HepG2 (cell line): ENCODE measurements around the gene COG1. TPM values are rescaled to one million over a fixed set of nuclear protein-coding genes. Genes with fewer than 3 reads are reported as not detected.
A peak's percentile ranks its signal among the peaks of the same experiment; 100 is the strongest.

Source experiments
- AKAP8 ChIP-seq: sonication (generic); formaldehyde crosslinking; IDR thresholded peaks from 2 replicates; pipeline ENCODE4 v1.5.1; 2020; ENCODE audit warnings: mild to moderate bottlenecking, missing genetic modification reagents
- CBX1 ChIP-seq: IDR thresholded peaks from one replicate; pipeline ENCODE4 v1.6.1; 2016; ENCODE audit warnings: antibody characterized with exemption, low read depth
- HNRNPUL1 ChIP-seq: fragments of 200-400 bp; formaldehyde crosslinking; IDR thresholded peaks from 2 replicates; pipeline ENCODE4 v1.6.1; 2017; ENCODE audit warnings: low read depth, mild to moderate bottlenecking, low read length, moderate library complexity
- KDM1A ChIP-seq: IDR thresholded peaks from 2 replicates; pipeline ENCODE4 v1.6.1; 2016; ENCODE audit warnings: missing compliant biosample characterization
- KMT2B ChIP-seq: IDR thresholded peaks from 2 replicates; pipeline ENCODE4 v1.6.1; 2016; ENCODE audit warnings: missing genetic modification reagents, missing compliant biosample characterization
- MBNL3 ChIP-seq: fragments of 250-450 bp; sonication (Bioruptor Pico); conservative IDR thresholded peaks from 2 replicates; pipeline ENCODE4 v1.8.0; 2022; ENCODE audit warnings: mild to moderate bottlenecking, inconsistent platforms
- MED13 ChIP-seq: sonication (generic); formaldehyde crosslinking; IDR thresholded peaks from 2 replicates; pipeline ENCODE4 v1.5.0; 2020; ENCODE audit warnings: missing genetic modification reagents
- POLR2AphosphoS5 ChIP-seq: IDR thresholded peaks from 2 replicates; pipeline ENCODE4 v1.6.1; 2012; ENCODE audit warnings: low read depth, low read length
- SPEN ChIP-seq: sonication (generic); formaldehyde crosslinking; IDR thresholded peaks from 2 replicates; pipeline ENCODE4 v1.5.1; 2020; ENCODE audit warnings: low read depth, mild to moderate bottlenecking, missing genetic modification reagents
- TAF15 ChIP-seq: fragments of 200-400 bp; formaldehyde crosslinking; IDR thresholded peaks from one replicate; pipeline ENCODE4 v1.6.1; 2018; ENCODE audit warnings: mild to moderate bottlenecking, low read depth, low read length; ENCODE audit not compliant: poor library complexity, severe bottlenecking
- TP53 ChIP-seq: sonication (generic); formaldehyde crosslinking; conservative IDR thresholded peaks from 2 replicates; pipeline ENCODE4 v1.4.0; 2020; ENCODE audit warnings: missing genetic modification reagents
- ZNF160 ChIP-seq: sonication (generic); formaldehyde crosslinking; IDR thresholded peaks from 2 replicates; pipeline ENCODE4 v1.8.0; 2022; ENCODE audit warnings: mild to moderate bottlenecking, inconsistent platforms, missing genetic modification reagents
- ZNF234 ChIP-seq: sonication (generic); formaldehyde crosslinking; conservative IDR thresholded peaks from 2 replicates; pipeline ENCODE4 v1.5.1; 2020; ENCODE audit warnings: mild to moderate bottlenecking, missing genetic modification reagents
- ZNF337 ChIP-seq: sonication (generic); formaldehyde crosslinking; IDR thresholded peaks from 2 replicates; pipeline ENCODE4 v1.5.1; 2020; ENCODE audit warnings: missing genetic modification reagents, low read depth, mild to moderate bottlenecking, borderline replicate concordance
- ZNF382 ChIP-seq: sonication (generic); formaldehyde crosslinking; IDR thresholded peaks from 2 replicates; pipeline ENCODE4 v1.5.0; 2020; ENCODE audit warnings: missing genetic modification reagents, mild to moderate bottlenecking, borderline replicate concordance
- ZNF460 ChIP-seq: sonication (generic); formaldehyde crosslinking; IDR thresholded peaks from 2 replicates; pipeline ENCODE4 v1.5.1; 2020; ENCODE audit warnings: missing genetic modification reagents, mild to moderate bottlenecking, borderline replicate concordance
- ZNF549 ChIP-seq: sonication (generic); formaldehyde crosslinking; IDR thresholded peaks from 2 replicates; pipeline ENCODE4 v1.5.0; 2020; ENCODE audit warnings: missing genetic modification reagents
- ZNF761 ChIP-seq: sonication (generic); formaldehyde crosslinking; conservative IDR thresholded peaks from 2 replicates; pipeline ENCODE4 v1.4.0; 2020; ENCODE audit warnings: mild to moderate bottlenecking, missing genetic modification reagents
- polyA plus RNA-seq, 8 experiments: library from polyadenylated mRNA; depleted of rRNA in 3 of 8; stranded (reverse) in 7 of 8; unstranded in 1 of 8; fragments of >200 nt; fragmentation: Illumina TruSeq in 4 of 8; extraction: Trizol in 4 of 8; gene quantifications; 2 replicates each; pipeline versions ENCODE4 v1.2.1 to v1.2.3, GENCODE V29; 2011 to 2016; ENCODE audit warnings: low read depth in 4 of 8, missing spikeins in 1 of 8, mixed read lengths in 1 of 8; ENCODE audit not compliant: insufficient read depth in 1 of 8
- total RNA-seq, 5 experiments: library from RNA; depleted of rRNA; stranded (reverse); fragments of >200 nt; fragmentation: Illumina TruSeq; extraction: Trizol; gene quantifications; 2 replicates each; pipeline ENCODE4 v1.2.3, GENCODE V29; 2016; ENCODE audit warnings: low read depth in 1 of 5
- TF ChIP-seq, protein P1 (sequence below): sonication (generic); formaldehyde crosslinking; IDR thresholded peaks from 2 replicates; pipeline ENCODE4 v1.5.0; 2020; ENCODE audit warnings: mild to moderate bottlenecking, missing genetic modification reagents
- TF ChIP-seq, protein P2 (sequence below): IDR thresholded peaks from 2 replicates; pipeline ENCODE4 v1.6.1; 2016; ENCODE audit warnings: low read depth, control low read depth
- TF ChIP-seq, protein P3 (sequence below): sonication (generic); formaldehyde crosslinking; IDR thresholded peaks from 2 replicates; pipeline ENCODE4 v1.5.0; 2020; ENCODE audit warnings: missing genetic modification reagents
- TF ChIP-seq, protein P4 (sequence below): sonication (generic); formaldehyde crosslinking; conservative IDR thresholded peaks from 2 replicates; pipeline ENCODE4 v1.8.0; 2022; ENCODE audit warnings: missing genetic modification reagents
- TF ChIP-seq, protein P5 (sequence below): IDR thresholded peaks from 2 replicates; pipeline ENCODE4 v1.6.1; 2016; ENCODE audit warnings: mild to moderate bottlenecking, missing biosample characterization, missing genetic modification reagents

The COG1 gene
- total and polyA plus RNA-seq, 2 of the 13 experiments (the other 11 are each of a cell fraction or from before 2014, with no cell fraction given): 36.6 to 39.7 TPM

DNA sequence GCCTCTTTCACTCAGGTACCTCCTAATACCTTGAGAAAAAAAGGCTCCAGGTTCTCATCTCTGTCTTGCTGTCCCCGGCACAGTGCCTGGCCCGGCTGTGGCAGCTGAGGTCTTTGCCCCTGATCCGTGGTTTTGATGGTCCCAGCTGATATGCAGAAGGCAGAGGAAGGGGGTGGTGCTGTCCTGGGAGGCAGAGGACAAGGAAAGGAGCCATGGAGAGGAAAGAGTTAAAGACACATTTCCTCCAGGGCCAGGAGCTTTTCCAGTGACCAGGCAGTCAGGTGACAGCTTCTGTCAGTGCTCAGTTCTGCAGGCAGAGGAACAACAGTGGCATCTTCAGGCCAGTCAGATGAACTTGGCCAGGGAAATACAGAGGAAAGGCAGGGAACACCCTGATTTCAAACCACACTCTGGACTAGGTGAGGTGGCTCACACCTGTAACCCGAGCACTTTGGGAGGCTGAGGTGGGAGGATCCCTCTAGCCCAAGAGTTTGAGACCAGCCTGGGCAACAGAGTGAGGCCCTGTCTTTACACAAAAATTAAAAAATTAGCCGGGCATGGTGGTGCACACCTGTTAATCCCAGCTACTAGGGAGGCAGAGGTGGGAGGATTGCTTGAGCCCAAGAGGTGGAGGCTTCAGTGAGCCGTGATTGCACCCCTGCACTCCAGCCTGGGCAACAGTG lies 3.3 kb upstream of the COG1 start (continued):
- TF ChIP-seq, protein P1, sequence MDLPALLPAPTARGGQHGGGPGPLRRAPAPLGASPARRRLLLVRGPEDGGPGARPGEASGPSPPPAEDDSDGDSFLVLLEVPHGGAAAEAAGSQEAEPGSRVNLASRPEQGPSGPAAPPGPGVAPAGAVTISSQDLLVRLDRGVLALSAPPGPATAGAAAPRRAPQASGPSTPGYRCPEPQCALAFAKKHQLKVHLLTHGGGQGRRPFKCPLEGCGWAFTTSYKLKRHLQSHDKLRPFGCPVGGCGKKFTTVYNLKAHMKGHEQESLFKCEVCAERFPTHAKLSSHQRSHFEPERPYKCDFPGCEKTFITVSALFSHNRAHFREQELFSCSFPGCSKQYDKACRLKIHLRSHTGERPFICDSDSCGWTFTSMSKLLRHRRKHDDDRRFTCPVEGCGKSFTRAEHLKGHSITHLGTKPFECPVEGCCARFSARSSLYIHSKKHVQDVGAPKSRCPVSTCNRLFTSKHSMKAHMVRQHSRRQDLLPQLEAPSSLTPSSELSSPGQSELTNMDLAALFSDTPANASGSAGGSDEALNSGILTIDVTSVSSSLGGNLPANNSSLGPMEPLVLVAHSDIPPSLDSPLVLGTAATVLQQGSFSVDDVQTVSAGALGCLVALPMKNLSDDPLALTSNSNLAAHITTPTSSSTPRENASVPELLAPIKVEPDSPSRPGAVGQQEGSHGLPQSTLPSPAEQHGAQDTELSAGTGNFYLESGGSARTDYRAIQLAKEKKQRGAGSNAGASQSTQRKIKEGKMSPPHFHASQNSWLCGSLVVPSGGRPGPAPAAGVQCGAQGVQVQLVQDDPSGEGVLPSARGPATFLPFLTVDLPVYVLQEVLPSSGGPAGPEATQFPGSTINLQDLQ (CRISPR knock-in tag): no peak
- 0 out of 2 replicates have a peak, but pooled peaks have one; percentile 53 for TF ChIP-seq ZNF761 (CRISPR knock-in tag)
- TF ChIP-seq, protein P2, sequence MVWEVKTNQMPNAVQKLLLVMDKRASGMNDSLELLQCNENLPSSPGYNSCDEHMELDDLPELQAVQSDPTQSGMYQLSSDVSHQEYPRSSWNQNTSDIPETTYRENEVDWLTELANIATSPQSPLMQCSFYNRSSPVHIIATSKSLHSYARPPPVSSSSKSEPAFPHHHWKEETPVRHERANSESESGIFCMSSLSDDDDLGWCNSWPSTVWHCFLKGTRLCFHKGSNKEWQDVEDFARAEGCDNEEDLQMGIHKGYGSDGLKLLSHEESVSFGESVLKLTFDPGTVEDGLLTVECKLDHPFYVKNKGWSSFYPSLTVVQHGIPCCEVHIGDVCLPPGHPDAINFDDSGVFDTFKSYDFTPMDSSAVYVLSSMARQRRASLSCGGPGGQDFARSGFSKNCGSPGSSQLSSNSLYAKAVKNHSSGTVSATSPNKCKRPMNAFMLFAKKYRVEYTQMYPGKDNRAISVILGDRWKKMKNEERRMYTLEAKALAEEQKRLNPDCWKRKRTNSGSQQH (CRISPR knock-in tag): peak; percentile 71; the same call in 1 of the 2 replicates
- TF ChIP-seq, protein P3, sequence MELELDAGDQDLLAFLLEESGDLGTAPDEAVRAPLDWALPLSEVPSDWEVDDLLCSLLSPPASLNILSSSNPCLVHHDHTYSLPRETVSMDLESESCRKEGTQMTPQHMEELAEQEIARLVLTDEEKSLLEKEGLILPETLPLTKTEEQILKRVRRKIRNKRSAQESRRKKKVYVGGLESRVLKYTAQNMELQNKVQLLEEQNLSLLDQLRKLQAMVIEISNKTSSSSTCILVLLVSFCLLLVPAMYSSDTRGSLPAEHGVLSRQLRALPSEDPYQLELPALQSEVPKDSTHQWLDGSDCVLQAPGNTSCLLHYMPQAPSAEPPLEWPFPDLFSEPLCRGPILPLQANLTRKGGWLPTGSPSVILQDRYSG: no peak
- TF ChIP-seq SPEN (CRISPR knock-in tag): peak; percentile 48; the same call in 1 of the 2 replicates
- no peak for TF ChIP-seq CBX1
- no peak for TF ChIP-seq ZNF337
- no peak for TF ChIP-seq KDM1A (CRISPR knock-in tag)
- TF ChIP-seq, protein P4, sequence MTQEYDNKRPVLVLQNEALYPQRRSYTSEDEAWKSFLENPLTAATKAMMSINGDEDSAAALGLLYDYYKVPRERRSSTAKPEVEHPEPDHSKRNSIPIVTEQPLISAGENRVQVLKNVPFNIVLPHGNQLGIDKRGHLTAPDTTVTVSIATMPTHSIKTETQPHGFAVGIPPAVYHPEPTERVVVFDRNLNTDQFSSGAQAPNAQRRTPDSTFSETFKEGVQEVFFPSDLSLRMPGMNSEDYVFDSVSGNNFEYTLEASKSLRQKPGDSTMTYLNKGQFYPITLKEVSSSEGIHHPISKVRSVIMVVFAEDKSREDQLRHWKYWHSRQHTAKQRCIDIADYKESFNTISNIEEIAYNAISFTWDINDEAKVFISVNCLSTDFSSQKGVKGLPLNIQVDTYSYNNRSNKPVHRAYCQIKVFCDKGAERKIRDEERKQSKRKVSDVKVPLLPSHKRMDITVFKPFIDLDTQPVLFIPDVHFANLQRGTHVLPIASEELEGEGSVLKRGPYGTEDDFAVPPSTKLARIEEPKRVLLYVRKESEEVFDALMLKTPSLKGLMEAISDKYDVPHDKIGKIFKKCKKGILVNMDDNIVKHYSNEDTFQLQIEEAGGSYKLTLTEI: no peak
- no peak for TF ChIP-seq HNRNPUL1
- TF ChIP-seq TP53: no peak
- TF ChIP-seq POLR2AphosphoS5: no peak
- TF ChIP-seq ZNF549 (CRISPR knock-in tag): no peak
- TF ChIP-seq ZNF234 (CRISPR knock-in tag): no peak
- TF ChIP-seq TAF15: no peak
- no peak for TF ChIP-seq KMT2B (CRISPR knock-in tag)
- TF ChIP-seq ZNF160 (CRISPR knock-in tag): no peak
- TF ChIP-seq MED13 (CRISPR knock-in tag): no peak
- TF ChIP-seq ZNF460 (CRISPR knock-in tag): peak; percentile 71; the same call in 1 of the 2 replicates
- TF ChIP-seq, protein P5, sequence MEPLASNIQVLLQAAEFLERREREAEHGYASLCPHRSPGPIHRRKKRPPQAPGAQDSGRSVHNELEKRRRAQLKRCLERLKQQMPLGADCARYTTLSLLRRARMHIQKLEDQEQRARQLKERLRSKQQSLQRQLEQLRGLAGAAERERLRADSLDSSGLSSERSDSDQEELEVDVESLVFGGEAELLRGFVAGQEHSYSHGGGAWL (CRISPR knock-in tag): no peak
- no peak for TF ChIP-seq ZNF382
- TF ChIP-seq MBNL3: no peak
- 0 out of 2 replicates have a peak, but pooled peaks have one; percentile 38 for TF ChIP-seq AKAP8 (CRISPR knock-in tag)
